Right kidney (tissue), 1 donor: ENCODE measurements around the gene ZNF471.

Experiments
- DNase-seq: peaks from one replicate; pipeline ENCODE4 v3.0.0-alpha.2; 2016

Gene ZNF471

DNA sequence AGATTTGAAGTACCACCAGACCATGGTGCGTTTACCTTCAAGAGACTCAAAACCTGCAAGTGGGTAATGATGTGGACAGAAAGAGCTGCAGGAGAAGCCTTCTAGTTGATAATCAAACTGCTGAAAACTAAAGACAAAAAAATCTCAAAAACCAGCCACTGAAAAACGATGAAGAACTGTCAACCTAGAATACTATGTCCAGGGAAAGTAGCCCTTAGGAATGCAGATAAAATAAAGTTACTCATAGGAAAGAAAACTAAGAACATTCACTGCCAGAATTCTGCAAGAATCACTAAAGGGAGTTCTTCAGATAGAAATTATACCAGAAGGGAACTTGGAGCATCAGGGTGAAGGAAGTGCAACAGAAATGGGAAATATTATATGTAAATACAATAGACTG, 64.9 kb downstream of the ZNF471 start:
- no peak for DNase-seq

DNA sequence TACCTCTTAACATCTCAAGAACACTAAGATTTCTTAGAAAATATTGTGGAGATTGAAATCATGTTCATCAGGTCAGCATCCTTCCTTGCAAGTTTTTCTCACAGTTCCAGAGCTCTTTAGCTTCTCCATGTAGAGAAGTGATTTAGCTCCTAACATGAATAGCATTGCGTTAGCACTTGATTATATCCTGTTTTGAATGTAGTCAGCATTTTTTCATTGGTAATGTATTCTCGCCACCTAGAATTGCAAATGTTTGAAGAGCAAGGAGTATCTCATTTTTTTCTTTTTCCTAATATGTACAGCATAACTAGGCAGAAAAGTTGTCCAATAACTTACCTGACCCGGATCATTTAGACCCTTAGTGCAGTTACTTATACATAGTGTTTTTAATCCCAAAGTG, 66.3 kb downstream of the ZNF471 start:
- DNase-seq = no peak

GRCh38 chr19:56577719-56578602, 70.3 kb downstream of the ZNF471 start:
- no peak for DNase-seq
